ENCODE measurements around the gene RFFL. TPM values are rescaled to one million over a fixed set of nuclear protein-coding genes. Genes with fewer than 3 reads are reported as not detected.

RFFL gene
- total RNA-seq, 1 experiment from 2014 or later: 29.2 TPM

- BruUV-seq (replicated peaks): no TSS peak
- intact Hi-C loops (cut with micrococcal nuclease; ENCODE audit: unreplicated experiment): no loop called here
- H3K4me1 Mint-ChIP-seq (ENCODE audit: low read depth, unreplicated experiment): peaks cover 37% of the 10 kb centered on the region
- H3K27me3 Mint-ChIP-seq (ENCODE audit: unreplicated experiment): no peaks in the 10 kb centered on the region
- no peak for TF ChIP-seq CTCF (IDR thresholded peaks at IDR 0.05; ENCODE audit: unreplicated experiment)
- CTCF ChIA-PET: no interaction called here
- H3K27ac Mint-ChIP-seq (ENCODE audit: unreplicated experiment): no peak overlapping the region
- no peaks in the 10 kb centered on the region for H3K9me3 Mint-ChIP-seq (ENCODE audit: low read depth, unreplicated experiment)
- H3K36me3 Mint-ChIP-seq (ENCODE audit: insufficient read depth, unreplicated experiment): peaks cover 2% of the 10 kb centered on the region
- no peak for DNase-seq
- no peak overlapping the region for H3K4me3 Mint-ChIP-seq (ENCODE audit: low read depth, unreplicated experiment)
Measured at GRCh38 chr17:35069311-35069710, 5.8 kb upstream of the RFFL start.

- Mint-ChIP-seq H3K4me3 (ENCODE audit: low read depth, unreplicated experiment) (no peak overlapping the region), H3K4me1 (ENCODE audit: low read depth, unreplicated experiment) (peaks cover 46% of the 10 kb centered on the region), H3K27ac (ENCODE audit: unreplicated experiment) (peak overlapping the region; percentile 30), H3K9me3 (ENCODE audit: low read depth, unreplicated experiment) (no peaks in the 10 kb centered on the region), H3K27me3 (ENCODE audit: unreplicated experiment) (no peaks in the 10 kb centered on the region), H3K36me3 (ENCODE audit: insufficient read depth, unreplicated experiment) (peaks cover 12% of the 10 kb centered on the region)
- DNase-seq: no peak
- intact Hi-C loops (cut with micrococcal nuclease; ENCODE audit: unreplicated experiment): no loop called here
- no peak for TF ChIP-seq CTCF (IDR thresholded peaks at IDR 0.05; ENCODE audit: unreplicated experiment)
- BruUV-seq (replicated peaks): no TSS peak
- CTCF ChIA-PET: interaction anchor here (1.2 kb wide), 1 partner anchor 15 kb away, joined by 4 read pairs; no protein-coding TSS in a partner anchor
Measured at GRCh38 chr17:35068249-35068648, 4.7 kb upstream of the RFFL start.

- H3K27ac Mint-ChIP-seq (ENCODE audit: unreplicated experiment): no peak overlapping the region
- no peak overlapping the region for H3K4me3 Mint-ChIP-seq (ENCODE audit: low read depth, unreplicated experiment)
- intact Hi-C loops (cut with micrococcal nuclease; ENCODE audit: unreplicated experiment): no loop called here
- TF ChIP-seq CTCF (IDR thresholded peaks at IDR 0.05; ENCODE audit: unreplicated experiment): no peak
- no peaks in the 10 kb centered on the region for H3K9me3 Mint-ChIP-seq (ENCODE audit: low read depth, unreplicated experiment)
- H3K4me1 Mint-ChIP-seq (ENCODE audit: low read depth, unreplicated experiment): peaks cover 56% of the 10 kb centered on the region
- BruUV-seq (replicated peaks): no TSS peak
- H3K27me3 Mint-ChIP-seq (ENCODE audit: unreplicated experiment): no peaks in the 10 kb centered on the region
- CTCF ChIA-PET: no interaction called here
- DNase-seq: no peak
- H3K36me3 Mint-ChIP-seq (ENCODE audit: insufficient read depth, unreplicated experiment): peaks cover 19% of the 10 kb centered on the region
Measured at GRCh38 chr17:35065880-35066279, 2.4 kb upstream of the RFFL start.

GRCh38 chr17:35064516-35065215, 1.2 kb upstream of the RFFL start:
- H3K36me3 Mint-ChIP-seq (ENCODE audit: insufficient read depth, unreplicated experiment): peaks cover 19% of the 10 kb centered on the region
- BruUV-seq (replicated peaks): no TSS peak
- no peaks in the 10 kb centered on the region for H3K9me3 Mint-ChIP-seq (ENCODE audit: low read depth, unreplicated experiment)
- DNase-seq: no peak
- CTCF ChIA-PET: interaction anchor here (0.7 kb wide), 5 partner anchors 19 to 534 kb away, joined by 3 to 11 read pairs (median 4); no protein-coding TSS in a partner anchor
- no peak overlapping the region for H3K4me3 Mint-ChIP-seq (ENCODE audit: low read depth, unreplicated experiment)
- intact Hi-C loops (cut with micrococcal nuclease; ENCODE audit: unreplicated experiment): no loop called here
- H3K4me1 Mint-ChIP-seq (ENCODE audit: low read depth, unreplicated experiment): peaks cover 51% of the 10 kb centered on the region
- TF ChIP-seq CTCF (IDR thresholded peaks at IDR 0.05; ENCODE audit: unreplicated experiment): no peak
- H3K27ac Mint-ChIP-seq (ENCODE audit: unreplicated experiment): peak overlapping the region; percentile 50
- H3K27me3 Mint-ChIP-seq (ENCODE audit: unreplicated experiment): no peaks in the 10 kb centered on the region

Data from Calu3 (cell line).